Stomach (tissue), 9 donors: Measurements from ENCODE around the gene FSIP1. TPM values are rescaled to one million over a fixed set of nuclear protein-coding genes. Genes with fewer than 3 reads are reported as not detected.

Experiments used
- DNase-seq, 2 donors: peaks; one replicate each; pipeline versions ENCODE4 v3.0.0 to v3.0.0-alpha.2; 2013 to 2019
- H3K27ac ChIP-seq, 5 donors: fragments of 200-600 bp in 4 of 5; sonication (generic) in 4 of 5; one replicate each; pipeline ENCODE4 v1.5.1; 2013 to 2019; ENCODE audit warnings: mild to moderate bottlenecking in 1 of 5, moderate library complexity in 1 of 5
- H3K27me3 ChIP-seq, 3 donors: fragments of 200-600 bp; sonication (generic); one replicate each; pipeline ENCODE4 v1.5.1; 2017 to 2019; ENCODE audit warnings: mixed run types in 1 of 3
- H3K36me3 ChIP-seq, 4 donors: fragments of 200-600 bp; sonication (generic); 1 replicate in 3 of 4; 2 replicates in 1 of 4; pipeline ENCODE4 v1.5.1; 2016 to 2019
- H3K4me1 ChIP-seq, 4 donors: fragments of 200-600 bp; sonication (generic); one replicate each; pipeline ENCODE4 v1.5.1; 2016 to 2019
- H3K4me3 ChIP-seq, 4 donors: fragments of 200-600 bp; sonication (generic) in 3 of 4; one replicate each; pipeline ENCODE4 v1.5.1; 2016 to 2019; ENCODE audit warnings: mild to moderate bottlenecking in 1 of 4
- H3K9me3 ChIP-seq, 4 donors: fragments of 200-600 bp; sonication (generic); one replicate each; pipeline ENCODE4 v1.5.1; 2016 to 2019
- EP300 ChIP-seq: sonication (generic); formaldehyde crosslinking; IDR thresholded peaks from one replicate; pipeline ENCODE4 v1.6.1; 2017; ENCODE audit warnings: antibody characterized with exemption
- POLR2A ChIP-seq, 4 donors: fragments of 450-650 bp; IDR thresholded peaks; one replicate each; pipeline ENCODE4 v1.6.1; 2016; ENCODE audit warnings: antibody characterized with exemption in 4 of 4, control low read depth in 2 of 4, mild to moderate bottlenecking in 1 of 4, moderate library complexity in 1 of 4
- POLR2AphosphoS5 ChIP-seq, 3 donors: sonication (generic); formaldehyde crosslinking; IDR thresholded peaks; one replicate each; pipeline ENCODE4 v1.6.1; 2016; ENCODE audit warnings: antibody characterized with exemption in 3 of 3
- WGBS, 5 donors: extraction: QIAGEN DNeasy Blood & Tissue Kit in 3 of 5; methylation state at CpG; one replicate each; pipeline versions ENCODE4 v1.1.5 to v1.1.7; 2013 to 2018; 5-methylcytosine and 5-hydroxymethylcytosine counted together
- intact Hi-C: fragments of 100-400 bp; cut with DNase I; formaldehyde crosslinking; loops from one replicate; pipeline ENCODE4 v1.15.1; 2023; ENCODE audit warnings: low total_unique reads
- polyA plus RNA-seq, 3 donors: library from polyadenylated mRNA; stranded (reverse); fragments of 200-250 nt; gene quantifications; one replicate each; pipeline ENCODE4 v1.2.3, GENCODE V29; 2013
- total RNA-seq, 5 donors: library from RNA; depleted of rRNA; stranded (reverse); fragments of >200 nt; gene quantifications; one replicate each; pipeline versions ENCODE4 v1.1.0 to v1.2.3, GENCODE V29; 2014 to 2016
- TF ChIP-seq, protein P1 (sequence below), 7 experiments: fragments of 450-650 bp in 4 of 7; fragments of 200-600 bp in 3 of 7; sonication (generic) in 3 of 7; IDR thresholded peaks; one replicate each; pipeline ENCODE4 v1.5.1; 2016 to 2019; ENCODE audit warnings: antibody characterized with exemption in 7 of 7, control low read depth in 2 of 7, mild to moderate bottlenecking in 1 of 7
- donor health status: healthy with polysubstance abuse.
- donor health status: Bipolar disorder and iron deficiency.
- donor health status: healthy.

The FSIP1 gene
- total and polyA plus RNA-seq, 8 donors, result 0.08 to 141 (median 0.66) TPM

DNA sequence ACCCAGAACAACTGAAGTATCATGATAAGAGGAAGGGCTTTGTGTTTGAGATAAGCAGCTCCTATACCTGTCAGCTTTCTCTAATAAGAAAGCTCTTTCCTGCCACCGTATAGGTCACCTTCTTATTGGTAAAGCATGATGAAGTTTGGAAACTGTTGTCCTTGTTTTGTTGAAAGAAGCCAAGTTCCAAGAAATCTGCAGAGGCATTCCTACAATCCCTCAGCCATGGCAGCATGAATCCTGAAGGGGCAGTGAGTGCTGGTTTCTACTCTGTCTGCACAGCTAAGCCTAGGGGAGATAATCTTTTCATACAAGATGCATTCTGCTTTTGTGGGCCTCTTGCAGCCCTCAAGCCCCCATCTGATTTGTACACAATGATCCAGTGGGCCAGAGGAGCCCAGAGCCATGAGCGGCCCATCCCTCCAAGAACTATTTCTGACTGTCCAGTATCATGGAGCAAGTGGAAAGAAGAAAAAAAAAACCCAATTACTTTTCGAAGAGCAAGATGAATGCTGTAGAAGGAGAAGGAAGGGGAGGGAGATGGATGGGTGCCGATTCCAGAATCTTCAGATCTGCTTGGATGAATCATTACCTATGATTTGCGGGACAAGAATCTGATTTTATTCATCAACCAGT, 203.7 kb downstream of the FSIP1 start:
- peaks cover 9 to 55% (median 44%) of the 10 kb centered on the region in 4 donors for H3K4me1 ChIP-seq
- peak overlapping the region in 3 of 4 donors; percentile 54 to 76 (median 61) for H3K4me3 ChIP-seq
- no peak for DNase-seq
- intact Hi-C loops, result no loop called here
- 48 to 68% (median 59%) methylated on average over 5 of the region's 5 CpGs for WGBS, 5 donors
- H3K27me3 ChIP-seq, result peaks cover 0 to 14% (median 4%) of the 10 kb centered on the region in 3 donors
- TF ChIP-seq, protein P1, sequence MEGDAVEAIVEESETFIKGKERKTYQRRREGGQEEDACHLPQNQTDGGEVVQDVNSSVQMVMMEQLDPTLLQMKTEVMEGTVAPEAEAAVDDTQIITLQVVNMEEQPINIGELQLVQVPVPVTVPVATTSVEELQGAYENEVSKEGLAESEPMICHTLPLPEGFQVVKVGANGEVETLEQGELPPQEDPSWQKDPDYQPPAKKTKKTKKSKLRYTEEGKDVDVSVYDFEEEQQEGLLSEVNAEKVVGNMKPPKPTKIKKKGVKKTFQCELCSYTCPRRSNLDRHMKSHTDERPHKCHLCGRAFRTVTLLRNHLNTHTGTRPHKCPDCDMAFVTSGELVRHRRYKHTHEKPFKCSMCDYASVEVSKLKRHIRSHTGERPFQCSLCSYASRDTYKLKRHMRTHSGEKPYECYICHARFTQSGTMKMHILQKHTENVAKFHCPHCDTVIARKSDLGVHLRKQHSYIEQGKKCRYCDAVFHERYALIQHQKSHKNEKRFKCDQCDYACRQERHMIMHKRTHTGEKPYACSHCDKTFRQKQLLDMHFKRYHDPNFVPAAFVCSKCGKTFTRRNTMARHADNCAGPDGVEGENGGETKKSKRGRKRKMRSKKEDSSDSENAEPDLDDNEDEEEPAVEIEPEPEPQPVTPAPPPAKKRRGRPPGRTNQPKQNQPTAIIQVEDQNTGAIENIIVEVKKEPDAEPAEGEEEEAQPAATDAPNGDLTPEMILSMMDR (IDR thresholded peaks at IDR 0.05), result no peak
- TF ChIP-seq POLR2A (IDR thresholded peaks at IDR 0.05), result no peak
- no peak for TF ChIP-seq EP300
- no peak for TF ChIP-seq POLR2AphosphoS5 (IDR thresholded peaks at IDR 0.05)
- peak overlapping the region in 4 of 5 donors; percentile 78 to 96 (median 95) for H3K27ac ChIP-seq
- H3K9me3 ChIP-seq, result no peaks in the 10 kb centered on the region
- peaks cover 9 to 23% (median 20%) of the 10 kb centered on the region in 4 donors for H3K36me3 ChIP-seq

GRCh38 chr15:39575180-39575579, 207.5 kb downstream of the FSIP1 start:
- WGBS, 5 donors, result 89 to 98% (median 89%) methylated on average over 6 of the region's 6 CpGs
- peaks cover 0 to 21% (median 13%) of the 10 kb centered on the region in 4 donors for H3K4me1 ChIP-seq
- intact Hi-C loops, result no loop called here
- no peaks in the 10 kb centered on the region for H3K36me3 ChIP-seq
- no peak for DNase-seq
- H3K4me3 ChIP-seq, result no peak overlapping the region
- no peak overlapping the region for H3K27ac ChIP-seq
- TF ChIP-seq POLR2A (IDR thresholded peaks at IDR 0.05) (no peak), EP300 (no peak), POLR2AphosphoS5 (IDR thresholded peaks at IDR 0.05) (no peak)
- TF ChIP-seq, protein P1 (IDR thresholded peaks at IDR 0.05), result no peak
- H3K27me3 ChIP-seq, result peaks cover 0 to under 1% (median 0%) of the 10 kb centered on the region in 3 donors
- no peaks in the 10 kb centered on the region for H3K9me3 ChIP-seq

GRCh38 chr15:39574427-39574826, 208.2 kb downstream of the FSIP1 start:
- intact Hi-C loops, result no loop called here
- Histone ChIP-seq H3K27me3 (no peaks in the 10 kb centered on the region), H3K36me3 (no peaks in the 10 kb centered on the region), H3K9me3 (no peaks in the 10 kb centered on the region), H3K4me1 (peaks cover 0 to 14% (median 6%) of the 10 kb centered on the region in 4 donors), H3K4me3 (no peak overlapping the region), H3K27ac (no peak overlapping the region)
- no peak for DNase-seq
- WGBS, 5 donors, result 89 to 100% (median 92%) methylated on average over 1 of the region's 1 CpG
- TF ChIP-seq POLR2A (IDR thresholded peaks at IDR 0.05), result no peak
- TF ChIP-seq EP300, result no peak
- TF ChIP-seq, protein P1 (IDR thresholded peaks at IDR 0.05), result no peak
- no peak for TF ChIP-seq POLR2AphosphoS5 (IDR thresholded peaks at IDR 0.05)

DNA sequence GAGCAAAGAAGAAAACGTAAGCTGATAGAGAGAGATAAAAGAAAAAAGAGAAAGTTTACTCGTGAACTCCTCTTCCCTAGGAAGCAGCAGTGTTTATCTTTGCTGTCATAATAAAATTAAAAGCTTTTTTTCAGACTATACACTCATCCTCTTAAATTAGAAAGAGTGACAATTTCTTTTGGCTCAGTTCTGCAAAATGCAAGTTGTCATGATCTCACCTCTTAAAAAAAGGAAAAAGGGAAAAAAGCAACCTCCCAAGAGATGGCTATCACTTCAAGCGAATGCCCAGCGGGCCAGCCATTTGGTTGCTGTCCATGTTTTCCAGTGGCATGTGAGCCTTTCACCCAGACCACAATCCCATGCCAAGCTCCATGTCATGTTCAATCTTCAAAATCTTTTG, 208.8 kb downstream of the FSIP1 start:
- WGBS, 5 donors, result 65 to 83% (median 71%) methylated on average over 4 of the region's 4 CpGs
- no peak for DNase-seq
- intact Hi-C loops, result no loop called here
- no peak overlapping the region for H3K4me3 ChIP-seq
- H3K9me3 ChIP-seq, result no peaks in the 10 kb centered on the region
- TF ChIP-seq POLR2A (IDR thresholded peaks at IDR 0.05) (no peak), EP300 (no peak), POLR2AphosphoS5 (IDR thresholded peaks at IDR 0.05) (no peak)
- TF ChIP-seq, protein P1 (IDR thresholded peaks at IDR 0.05), result no peak
- H3K27ac ChIP-seq, result no peak overlapping the region
- peaks cover 0 to 8% (median 3%) of the 10 kb centered on the region in 4 donors for H3K4me1 ChIP-seq
- H3K36me3 ChIP-seq, result no peaks in the 10 kb centered on the region
- H3K27me3 ChIP-seq, result no peaks in the 10 kb centered on the region
